NT2/D1 (cell line): ENCODE measurements around the gene NUCB1.

Experiments used
- DNase-seq: peaks from one replicate; pipeline ENCODE4 v3.0.0-alpha.2; 2011; ENCODE audit warnings: low read depth, low spot score
- H3K27me3 ChIP-seq: 2 replicates; pipeline ENCODE4 v1.6.0; 2011; ENCODE audit warnings: mild to moderate bottlenecking; ENCODE audit not compliant: insufficient read length, insufficient read depth
- H3K36me3 ChIP-seq: 2 replicates; pipeline ENCODE4 v1.6.1; 2011; ENCODE audit warnings: mild to moderate bottlenecking, low read length, mixed read lengths; ENCODE audit not compliant: insufficient read depth, insufficient read length
- H3K4me1 ChIP-seq: 2 replicates; pipeline ENCODE4 v1.5.1; 2011; ENCODE audit not compliant: insufficient read depth, insufficient read length
- H3K4me3 ChIP-seq: 2 replicates; pipeline ENCODE4 v1.5.1; 2011; ENCODE audit warnings: low read depth; ENCODE audit not compliant: insufficient read length
- H3K9ac ChIP-seq: 2 replicates; pipeline ENCODE4 v1.6.0; 2011; ENCODE audit warnings: low read depth; ENCODE audit not compliant: insufficient read length
- H3K9me3 ChIP-seq: 2 replicates; pipeline ENCODE4 v1.5.1; 2011; ENCODE audit warnings: mild to moderate bottlenecking, low read length; ENCODE audit not compliant: insufficient read depth
- SUZ12 ChIP-seq: IDR thresholded peaks from 2 replicates; pipeline ENCODE4 v1.6.1; 2011; ENCODE audit not compliant: insufficient read length, insufficient read depth; ENCODE audit errors: extremely low read depth
- YY1 ChIP-seq: IDR thresholded peaks from 2 replicates; pipeline ENCODE4 v1.6.1; 2011; ENCODE audit not compliant: insufficient read length, insufficient read depth
- ZNF274 ChIP-seq: IDR thresholded peaks from 2 replicates; pipeline ENCODE4 v1.6.1; 2011; ENCODE audit warnings: mild to moderate bottlenecking, low read depth, low read length

The NUCB1 gene

DNA sequence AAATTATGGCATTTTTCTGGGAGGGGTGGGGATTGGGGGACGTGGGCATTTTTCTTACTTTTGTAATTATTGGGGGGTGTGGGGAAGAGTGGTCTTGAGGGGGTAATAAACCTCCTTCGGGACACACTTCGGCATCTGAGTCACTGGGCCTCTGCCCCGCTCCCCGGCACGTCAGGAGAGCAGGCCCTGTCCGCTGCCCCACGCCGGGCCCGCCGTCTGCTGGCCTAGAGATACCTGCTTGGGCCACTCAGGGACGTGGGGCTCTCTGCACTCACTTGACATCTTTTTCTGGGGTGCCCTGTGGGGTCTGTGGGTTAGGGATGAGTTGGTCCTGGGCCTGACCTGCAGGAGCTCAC is 61.5 kb downstream of the NUCB1 start:
- no peaks in the 10 kb centered on the region; the same call in 1 of the 2 replicates for H3K9me3 ChIP-seq
- H3K4me1 ChIP-seq, result peaks cover 1% of the 10 kb centered on the region
- H3K36me3 ChIP-seq, result peaks cover 41% of the 10 kb centered on the region
- no peak for TF ChIP-seq YY1
- H3K4me3 ChIP-seq, result no peak overlapping the region
- no peaks in the 10 kb centered on the region for H3K27me3 ChIP-seq
- H3K9ac ChIP-seq, result no peak overlapping the region
- DNase-seq, result no peak

DNA sequence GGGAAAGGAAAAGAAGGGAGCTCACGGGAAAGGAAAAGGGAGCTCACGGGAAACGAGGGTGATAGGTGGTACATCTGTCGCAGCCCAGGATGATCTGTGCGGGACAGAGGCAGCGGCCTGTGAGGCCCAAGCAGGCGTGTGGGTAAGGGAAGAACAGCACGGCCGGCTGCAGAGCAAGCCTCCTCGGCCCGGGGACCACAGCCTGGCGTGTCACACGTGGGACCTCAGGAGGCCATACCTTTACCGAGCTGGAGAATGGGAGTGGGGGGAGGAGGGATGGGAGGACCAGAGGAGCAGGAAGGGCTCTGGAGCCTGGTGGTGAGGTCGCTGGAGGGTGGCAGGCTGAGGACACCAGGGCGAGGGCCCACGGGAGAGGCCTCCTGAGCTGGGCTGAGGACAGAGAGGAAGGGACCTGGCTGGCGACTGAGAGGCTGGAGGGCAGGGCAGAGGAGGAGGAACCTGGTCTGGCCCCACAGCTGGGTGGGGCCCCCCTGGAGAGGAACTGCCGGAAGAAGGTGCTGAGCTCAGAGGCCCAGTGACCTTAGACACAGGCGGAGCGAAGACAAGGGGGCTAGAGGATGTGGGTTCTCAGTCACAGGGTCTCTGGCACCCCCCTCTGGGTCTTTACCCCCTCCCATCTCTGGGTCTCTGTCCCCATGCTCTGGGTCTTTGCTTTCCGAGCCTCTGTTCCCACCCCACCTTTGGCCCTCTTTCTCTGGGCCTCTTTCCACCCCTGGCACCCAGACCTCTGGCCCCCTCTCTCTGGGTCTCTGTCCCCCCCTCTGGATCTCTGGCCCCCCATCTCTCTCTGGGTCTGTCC is 62.1 kb downstream of the NUCB1 start:
- H3K4me1 ChIP-seq, result peaks cover 1% of the 10 kb centered on the region
- DNase-seq, result no peak
- H3K9me3 ChIP-seq, result no peaks in the 10 kb centered on the region; the same call in 1 of the 2 replicates
- TF ChIP-seq ZNF274, result no peak
- no peak for TF ChIP-seq SUZ12
- TF ChIP-seq YY1, result no peak
- peaks cover 41% of the 10 kb centered on the region for H3K36me3 ChIP-seq
- H3K9ac ChIP-seq, result peak overlapping the region; percentile 44
- no peaks in the 10 kb centered on the region for H3K27me3 ChIP-seq
- H3K4me3 ChIP-seq, result no peak overlapping the region

DNA sequence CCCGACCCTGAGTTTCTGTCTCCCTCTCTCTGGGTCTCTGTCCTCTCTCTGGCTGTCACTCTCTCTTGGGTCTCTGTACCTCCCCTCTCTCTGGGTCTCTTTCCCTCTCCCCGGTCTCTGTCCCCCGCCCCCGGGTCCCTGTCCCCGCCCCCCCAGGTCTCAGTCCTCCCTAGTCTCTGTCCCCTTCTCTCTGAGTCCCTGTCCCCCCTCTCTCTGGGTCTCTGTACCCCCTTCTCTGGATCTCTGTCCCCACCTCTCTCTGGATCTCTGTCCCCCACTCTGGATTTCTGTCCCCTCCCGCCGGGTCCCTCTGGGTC is 62.7 kb downstream of the NUCB1 start:
- no peak overlapping the region for H3K4me3 ChIP-seq
- no peaks in the 10 kb centered on the region for H3K27me3 ChIP-seq
- H3K9ac ChIP-seq, result peak overlapping the region; percentile 44
- no peak for TF ChIP-seq ZNF274
- no peak for TF ChIP-seq YY1
- TF ChIP-seq SUZ12, result no peak
- H3K9me3 ChIP-seq, result no peaks in the 10 kb centered on the region; the same call in 1 of the 2 replicates
- H3K4me1 ChIP-seq, result peaks cover 1% of the 10 kb centered on the region
- DNase-seq, result no peak
- peaks cover 36% of the 10 kb centered on the region for H3K36me3 ChIP-seq

DNA sequence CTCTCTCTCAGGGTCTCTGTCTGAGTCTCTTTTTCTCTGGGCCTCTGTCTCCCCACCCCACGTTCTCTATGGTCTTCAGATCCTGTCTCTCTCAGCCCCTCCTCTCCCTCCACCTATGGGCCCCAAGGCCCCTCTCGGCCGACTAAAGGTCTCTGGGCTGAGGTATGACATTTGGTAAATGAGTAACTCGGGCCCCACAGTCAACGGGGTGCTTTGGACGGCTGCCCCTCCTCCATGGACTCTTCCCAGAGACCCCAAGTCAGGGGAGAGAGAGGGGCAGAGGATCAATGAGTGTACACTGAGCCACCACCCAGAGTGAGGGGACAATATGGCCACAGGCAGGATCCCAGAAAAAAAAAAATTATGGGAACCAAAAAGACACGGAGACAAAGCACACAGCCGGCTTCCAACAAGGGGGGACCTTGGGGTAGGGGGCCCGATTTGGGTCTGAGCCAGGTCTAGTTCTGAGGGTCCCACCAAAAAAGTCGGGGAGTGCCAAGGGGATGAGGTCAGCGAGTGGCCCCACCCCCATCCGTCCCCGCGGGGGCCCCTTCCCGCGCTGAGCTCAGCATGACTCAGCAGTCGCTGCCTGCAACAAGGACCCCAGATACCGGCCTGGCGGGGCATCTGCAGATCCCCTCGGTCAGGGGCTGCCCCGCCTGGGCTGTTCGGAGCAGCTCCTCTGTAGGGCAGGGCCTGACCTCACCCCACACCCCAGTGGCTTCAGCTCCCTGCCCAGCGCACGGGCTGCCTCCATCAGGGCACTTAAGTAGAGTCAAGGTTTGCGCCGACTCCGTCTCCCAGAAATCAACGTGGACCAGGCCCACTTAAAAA is 63.5 kb downstream of the NUCB1 start:
- H3K27me3 ChIP-seq, result no peaks in the 10 kb centered on the region
- TF ChIP-seq SUZ12 (no peak), ZNF274 (no peak), YY1 (no peak)
- DNase-seq, result no peak
- H3K36me3 ChIP-seq, result peaks cover 38% of the 10 kb centered on the region
- peaks cover 1% of the 10 kb centered on the region for H3K4me1 ChIP-seq
- peak overlapping the region; percentile 58 for H3K4me3 ChIP-seq
- peak overlapping the region; percentile 97 for H3K9ac ChIP-seq
- H3K9me3 ChIP-seq, result no peaks in the 10 kb centered on the region; the same call in 1 of the 2 replicates

DNA sequence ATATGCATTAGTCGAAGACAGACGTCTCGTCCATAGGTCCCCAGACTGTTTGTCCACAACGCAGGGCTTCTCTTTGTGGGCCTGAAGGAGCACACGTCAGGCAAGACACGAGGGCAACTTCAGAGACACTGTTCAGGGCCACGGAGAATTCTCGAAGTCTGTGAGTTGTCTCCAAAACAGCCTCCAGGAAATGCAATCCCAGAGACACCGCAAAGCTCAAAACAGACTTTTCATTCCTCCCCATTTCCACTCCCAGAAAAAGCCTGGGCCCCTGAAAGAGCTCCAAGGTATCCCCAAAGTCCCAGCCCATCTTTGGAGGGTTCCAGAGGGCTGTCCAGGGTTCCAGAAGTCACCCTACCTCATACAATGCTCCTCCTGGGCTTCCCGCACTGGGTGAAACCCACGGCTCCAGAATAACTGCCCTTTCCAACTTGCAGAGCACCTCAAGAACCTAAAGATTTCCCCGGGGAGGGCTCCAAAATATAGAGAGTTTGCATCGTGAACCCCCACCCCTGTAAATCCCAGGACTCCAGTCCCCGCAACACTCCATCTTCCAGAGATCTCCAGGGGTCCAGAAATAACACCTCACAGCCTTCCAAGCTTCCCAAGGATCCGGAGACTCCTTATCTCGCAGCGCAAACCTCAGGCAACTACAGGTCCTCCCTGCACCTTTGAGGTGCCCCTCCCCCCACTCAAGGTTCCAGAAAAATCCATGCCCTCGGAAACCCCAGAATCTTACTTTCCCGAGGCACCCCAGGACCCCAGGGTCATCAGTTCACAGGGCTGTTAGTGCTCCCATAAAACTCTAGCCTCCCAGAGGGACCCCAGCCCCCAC is 64.3 kb downstream of the NUCB1 start:
- DNase-seq, result no peak
- TF ChIP-seq YY1 (no peak), SUZ12 (no peak), ZNF274 (no peak)
- Histone ChIP-seq H3K36me3 (peaks cover 46% of the 10 kb centered on the region), H3K4me1 (peaks cover 1% of the 10 kb centered on the region), H3K4me3 (peak overlapping the region; percentile 58), H3K9me3 (no peaks in the 10 kb centered on the region; the same call in 1 of the 2 replicates), H3K9ac (peak overlapping the region; percentile 97), H3K27me3 (no peaks in the 10 kb centered on the region)

DNA sequence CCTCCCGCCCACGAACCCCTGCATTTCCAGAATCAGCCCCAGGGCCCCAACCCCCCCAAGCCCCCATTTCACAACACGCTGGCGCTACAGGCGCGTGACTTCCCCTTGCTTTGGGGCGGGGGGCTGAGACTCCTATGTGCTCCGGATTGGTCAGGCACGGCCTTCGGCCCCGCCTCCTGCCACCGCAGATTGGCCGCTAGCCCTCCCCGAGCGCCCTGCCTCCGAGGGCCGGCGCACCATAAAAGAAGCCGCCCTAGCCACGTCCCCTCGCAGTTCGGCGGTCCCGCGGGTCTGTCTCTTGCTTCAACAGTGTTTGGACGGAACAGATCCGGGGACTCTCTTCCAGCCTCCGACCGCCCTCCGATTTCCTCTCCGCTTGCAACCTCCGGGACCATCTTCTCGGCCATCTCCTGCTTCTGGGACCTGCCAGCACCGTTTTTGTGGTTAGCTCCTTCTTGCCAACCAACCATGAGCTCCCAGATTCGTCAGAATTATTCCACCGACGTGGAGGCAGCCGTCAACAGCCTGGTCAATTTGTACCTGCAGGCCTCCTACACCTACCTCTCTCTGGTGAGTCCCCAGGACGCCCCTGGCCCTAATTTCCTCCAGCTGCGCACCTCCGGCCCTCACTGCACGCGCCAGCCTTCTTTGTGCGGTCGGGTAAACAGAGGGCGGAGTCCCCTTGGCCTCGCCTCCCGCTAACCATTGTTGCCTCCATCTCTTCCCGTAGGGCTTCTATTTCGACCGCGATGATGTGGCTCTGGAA is 65.1 kb downstream of the NUCB1 start, which contains the start of gene FTL:
Gene FTL, plus strand, starts transcription at position 270 of the 766 bp plus-strand sequence. Its CDS starts 199 bp downstream, at position 469.
- no peak for TF ChIP-seq ZNF274
- TF ChIP-seq YY1, result no peak
- no peak for TF ChIP-seq SUZ12
- H3K9ac ChIP-seq, result peak within 1 kb of the TSS; percentile 97
- peaks cover 54% of the 10 kb centered on the region for H3K36me3 ChIP-seq
- peak; percentile 79 for DNase-seq
- peak within 1 kb of the TSS; percentile 83 for H3K4me3 ChIP-seq
- no peaks in the 10 kb centered on the region for H3K27me3 ChIP-seq
- H3K4me1 ChIP-seq, result peaks cover 1% of the 10 kb centered on the region
- no peaks in the 10 kb centered on the region; the same call in 1 of the 2 replicates for H3K9me3 ChIP-seq
